HepG2 (cell line): Measurements from ENCODE around the gene PADI1. TPM values are rescaled to one million over a fixed set of nuclear protein-coding genes. Genes with fewer than 3 reads are reported as not detected.

Source experiments
- ATAC-seq: fragments of 200-7000 bp; cut with Tn5 transposase; 3 replicates; pipeline ENCODE4 v1.9.1; 2020; ENCODE audit warnings: mild to moderate bottlenecking, moderate library complexity
- BruUV-seq: library from RNA; stranded (reverse); fragments of 400-500 nt; replicated peaks from 2 replicates; lab custom pipeline; 2021; lab: Mats Ljungman, UMichigan
- CTCF ChIA-PET: fragments of 300-600 bp; formaldehyde crosslinking; extraction: SDS; loops from one replicate; lab custom pipeline; 2021; ENCODE audit warnings: low total read pairs, inconsistent platforms, low intra/inter-chr PET ratio; lab: Yijun Ruan, JAX
- POLR2A ChIA-PET: fragments of 350-600 bp; sonication (Branson Sonifier 250); formaldehyde crosslinking; loops from one replicate; lab custom pipeline; 2020; ENCODE audit warnings: antibody characterized with exemption, inconsistent platforms; lab: Yijun Ruan, JAX
- DNase-seq: peaks from one replicate; pipeline ENCODE4 v3.0.0-alpha.2; 2015; ENCODE audit warnings: low spot score
- FAIRE-seq: peaks from 3 replicates; lab custom pipeline; 2011; peaks lifted over from hg19 to GRCh38; lab: Jason Lieb, UNC
- H2AFZ ChIP-seq: one replicate; pipeline ENCODE4 v1.6.1; 2011; ENCODE audit warnings: low read length, inconsistent platforms
- H3K27ac ChIP-seq: fragments of 300-600 bp; 3 replicates; pipeline ENCODE4 v1.8.0; 2011; ENCODE audit warnings: mixed run types, mild to moderate bottlenecking, mixed read lengths, low read length, inconsistent platforms; ENCODE audit not compliant: insufficient read depth; ENCODE audit errors: extremely low read length
- H3K27me3 ChIP-seq, 2 experiments: fragments of 200-600 bp in 1 of 2; 2 replicates in 1 of 2; 3 replicates in 1 of 2; pipeline versions ENCODE4 v1.6.0 to v1.8.0; 2011; ENCODE audit warnings: low read length in 2 of 2, mild to moderate bottlenecking in 2 of 2, moderate library complexity in 2 of 2, inconsistent platforms in 1 of 2; ENCODE audit not compliant: insufficient read depth in 2 of 2, control insufficient read depth in 1 of 2
- H3K36me3 ChIP-seq, 2 experiments: fragments of 200-600 bp in 1 of 2; replicated peaks in 1 of 2; 2 replicates in 1 of 2; 3 replicates in 1 of 2; pipeline versions ENCODE4 v1.5.1 to v1.8.0; 2011; ENCODE audit warnings: low read length in 2 of 2, inconsistent platforms in 1 of 2; ENCODE audit not compliant: insufficient read depth in 2 of 2, control insufficient read depth in 1 of 2
- H3K4me1 ChIP-seq: 2 replicates; pipeline ENCODE4 v1.5.1; 2012; ENCODE audit warnings: low read length, inconsistent platforms; ENCODE audit not compliant: insufficient read depth
- H3K4me2 ChIP-seq: 2 replicates; pipeline ENCODE4 v1.6.0; 2011; ENCODE audit warnings: low read depth, low read length, inconsistent platforms
- H3K4me3 ChIP-seq, 3 experiments: fragments of 200-600 bp in 1 of 3; sonication (generic), shearing (Covaris generic) in 1 of 3; replicated peaks in 1 of 3; 2 replicates each; pipeline ENCODE4 v1.5.1; 2011 to 2016; ENCODE audit warnings: low read length in 3 of 3, inconsistent platforms in 2 of 3, low read depth in 2 of 3, mild to moderate bottlenecking in 2 of 3, control low read depth in 1 of 3, mixed read lengths in 1 of 3; ENCODE audit not compliant: insufficient read depth in 1 of 3
- H3K79me2 ChIP-seq: one replicate; pipeline ENCODE4 v1.6.1; 2011; ENCODE audit warnings: low read length, inconsistent platforms; ENCODE audit not compliant: insufficient read depth
- H3K9ac ChIP-seq: 2 replicates; pipeline ENCODE4 v1.6.0; 2011; ENCODE audit warnings: mild to moderate bottlenecking, low read depth, low read length, inconsistent platforms; ENCODE audit not compliant: insufficient read depth
- H3K9me3 ChIP-seq: 2 replicates; pipeline ENCODE4 v1.5.1; 2012; ENCODE audit warnings: mild to moderate bottlenecking, low read length
- H4K20me1 ChIP-seq: 2 replicates; pipeline ENCODE4 v1.6.0; 2011; ENCODE audit warnings: inconsistent platforms, mild to moderate bottlenecking, low read length, moderate library complexity; ENCODE audit not compliant: insufficient read depth
- DPF2 ChIP-seq: sonication (generic); formaldehyde crosslinking; IDR thresholded peaks from 2 replicates; pipeline ENCODE4 v1.4.0; 2020; ENCODE audit warnings: mild to moderate bottlenecking, low read depth, missing genetic modification reagents, borderline replicate concordance
- ERF ChIP-seq: IDR thresholded peaks from 2 replicates; pipeline ENCODE4 v1.6.1; 2018; ENCODE audit warnings: missing biosample characterization, missing genetic modification reagents
- FOXM1 ChIP-seq: sonication (generic); formaldehyde crosslinking; IDR thresholded peaks from 2 replicates; pipeline ENCODE4 v1.5.0; 2020; ENCODE audit warnings: missing genetic modification reagents
- HHEX ChIP-seq: IDR thresholded peaks from 2 replicates; pipeline ENCODE4 v1.6.1; 2016; ENCODE audit warnings: control low read depth
- HOXA7 ChIP-seq: sonication (generic); formaldehyde crosslinking; IDR thresholded peaks from 2 replicates; pipeline ENCODE4 v1.8.1; 2022; ENCODE audit warnings: mild to moderate bottlenecking, missing genetic modification reagents, moderate library complexity
- NBN ChIP-seq: fragments of 450-650 bp; conservative IDR thresholded peaks from 2 replicates; pipeline ENCODE4 v1.6.1; 2017
- NR2F2 ChIP-seq: IDR thresholded peaks from 2 replicates; pipeline ENCODE4 v1.6.1; 2012; ENCODE audit warnings: low read depth, inconsistent platforms, borderline replicate concordance
- PHF8 ChIP-seq: sonication (generic); formaldehyde crosslinking; IDR thresholded peaks from 2 replicates; pipeline ENCODE4 v1.5.0; 2020; ENCODE audit warnings: missing genetic modification reagents
- POGZ ChIP-seq: sonication (generic); formaldehyde crosslinking; IDR thresholded peaks from 2 replicates; pipeline ENCODE4 v1.4.0; 2020; ENCODE audit warnings: mild to moderate bottlenecking, missing genetic modification reagents
- ZBTB38 ChIP-seq: sonication (generic); formaldehyde crosslinking; IDR thresholded peaks from 2 replicates; pipeline ENCODE4 v1.5.1; 2020; ENCODE audit warnings: mild to moderate bottlenecking, missing genetic modification reagents
- ZFP1 ChIP-seq: IDR thresholded peaks from 2 replicates; pipeline ENCODE4 v1.6.1; 2016
- ZNF160 ChIP-seq: sonication (generic); formaldehyde crosslinking; IDR thresholded peaks from 2 replicates; pipeline ENCODE4 v1.8.0; 2022; ENCODE audit warnings: mild to moderate bottlenecking, inconsistent platforms, missing genetic modification reagents
- ZNF878 ChIP-seq: sonication (generic); formaldehyde crosslinking; IDR thresholded peaks from 2 replicates; pipeline ENCODE4 v1.8.1; 2023; ENCODE audit warnings: mild to moderate bottlenecking, missing genetic modification reagents, moderate library complexity
- WGBS: methylation state at CpG from one replicate; pipeline ENCODE4 v1.1.6; 2017; ENCODE audit warnings: low lambda C conversion rate; 5-methylcytosine and 5-hydroxymethylcytosine counted together
- in situ Hi-C: cut with HindIII; loops from 2 replicates; pipeline ENCODE4 v1.10.0; 2017; ENCODE audit warnings: low pct_unique_long_range_greater_than_20kb; ENCODE audit not compliant: extremely low pct_ligation_motif_present
- intact Hi-C: fragments of 100-400 bp; cut with micrococcal nuclease; formaldehyde crosslinking; loops from one replicate; pipeline ENCODE4 v1.10.0; 2022; ENCODE audit not compliant: unreplicated experiment
- polyA plus RNA-seq, 8 experiments: library from polyadenylated mRNA; depleted of rRNA in 3 of 8; stranded (reverse) in 7 of 8; unstranded in 1 of 8; fragments of >200 nt; fragmentation: Illumina TruSeq in 4 of 8; extraction: Trizol in 4 of 8; gene quantifications; 2 replicates each; pipeline versions ENCODE4 v1.2.1 to v1.2.3, GENCODE V29; 2011 to 2016; ENCODE audit warnings: low read depth in 4 of 8, missing spikeins in 1 of 8, mixed read lengths in 1 of 8; ENCODE audit not compliant: insufficient read depth in 1 of 8
- total RNA-seq, 5 experiments: library from RNA; depleted of rRNA; stranded (reverse); fragments of >200 nt; fragmentation: Illumina TruSeq; extraction: Trizol; gene quantifications; 2 replicates each; pipeline ENCODE4 v1.2.3, GENCODE V29; 2016; ENCODE audit warnings: low read depth in 1 of 5
- TF ChIP-seq, protein P1 (sequence below): sonication (generic); formaldehyde crosslinking; IDR thresholded peaks from 2 replicates; pipeline ENCODE4 v1.4.0; 2020; ENCODE audit warnings: missing genetic modification reagents
- TF ChIP-seq, protein P2 (sequence below): sonication (generic); formaldehyde crosslinking; IDR thresholded peaks from 2 replicates; pipeline ENCODE4 v1.5.1; 2020; ENCODE audit warnings: missing genetic modification reagents, mild to moderate bottlenecking, borderline replicate concordance

The PADI1 gene
- total and polyA plus RNA-seq, 2 of the 13 experiments (the other 11 are each of a cell fraction or from before 2014, with no cell fraction given), result not detected

DNA sequence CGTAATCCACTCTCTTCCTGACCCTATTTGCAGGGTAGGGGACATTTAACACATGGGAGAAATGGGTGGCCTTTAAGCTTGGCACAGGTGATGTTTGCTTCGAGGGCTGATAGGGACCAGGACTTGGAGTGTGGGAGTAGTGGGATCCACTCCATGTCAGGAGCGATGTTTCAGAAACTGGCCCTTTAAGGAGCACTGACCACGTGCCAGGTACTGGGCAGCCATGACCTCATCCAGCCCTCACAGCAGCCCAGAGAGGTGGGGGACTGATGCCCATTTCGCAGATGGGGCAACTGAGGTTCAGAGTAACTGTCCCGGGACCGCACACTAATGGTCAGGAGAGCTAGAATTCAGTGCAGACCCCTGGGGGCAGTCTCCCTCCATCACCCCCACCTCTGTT is 55.3 kb downstream of the PADI1 start:
- Histone ChIP-seq H3K79me2 (no peaks in the 10 kb centered on the region), H4K20me1 (no peaks in the 10 kb centered on the region), H3K4me1 (no peaks in the 10 kb centered on the region), H3K9ac (no peak overlapping the region), H3K36me3 (no peaks in the 10 kb centered on the region), H3K27me3 (peaks cover 2 to 11% of the 10 kb centered on the region in 2 experiments; a peak in 1 of 5 replicates), H3K4me2 (no peak overlapping the region), H3K9me3 (no peaks in the 10 kb centered on the region), H3K4me3 (no peak overlapping the region), H2AFZ (no peak overlapping the region), H3K27ac (no peak overlapping the region)
- POLR2A ChIA-PET, result no interaction called here
- FAIRE-seq (no peak), ATAC-seq (no peak), DNase-seq (no peak)
- in situ Hi-C loops, result no loop called here
- BruUV-seq, result no TSS peak
- 47% methylated on average over 7 of the region's 7 CpGs for WGBS
- no peak for TF ChIP-seq POGZ (CRISPR knock-in tag)
- no peak for TF ChIP-seq NR2F2
- no peak for TF ChIP-seq HOXA7 (CRISPR knock-in tag)
- no peak for TF ChIP-seq PHF8 (CRISPR knock-in tag)
- no peak for TF ChIP-seq FOXM1 (CRISPR knock-in tag)
- TF ChIP-seq, protein P1, sequence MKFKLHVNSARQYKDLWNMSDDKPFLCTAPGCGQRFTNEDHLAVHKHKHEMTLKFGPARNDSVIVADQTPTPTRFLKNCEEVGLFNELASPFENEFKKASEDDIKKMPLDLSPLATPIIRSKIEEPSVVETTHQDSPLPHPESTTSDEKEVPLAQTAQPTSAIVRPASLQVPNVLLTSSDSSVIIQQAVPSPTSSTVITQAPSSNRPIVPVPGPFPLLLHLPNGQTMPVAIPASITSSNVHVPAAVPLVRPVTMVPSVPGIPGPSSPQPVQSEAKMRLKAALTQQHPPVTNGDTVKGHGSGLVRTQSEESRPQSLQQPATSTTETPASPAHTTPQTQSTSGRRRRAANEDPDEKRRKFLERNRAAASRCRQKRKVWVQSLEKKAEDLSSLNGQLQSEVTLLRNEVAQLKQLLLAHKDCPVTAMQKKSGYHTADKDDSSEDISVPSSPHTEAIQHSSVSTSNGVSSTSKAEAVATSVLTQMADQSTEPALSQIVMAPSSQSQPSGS (CRISPR knock-in tag), result no peak
- no peak for TF ChIP-seq ZBTB38 (CRISPR knock-in tag)
- TF ChIP-seq ZNF160 (CRISPR knock-in tag), result no peak
- no peak for TF ChIP-seq HHEX (CRISPR knock-in tag)
- no peak for TF ChIP-seq ZFP1
- TF ChIP-seq, protein P2, sequence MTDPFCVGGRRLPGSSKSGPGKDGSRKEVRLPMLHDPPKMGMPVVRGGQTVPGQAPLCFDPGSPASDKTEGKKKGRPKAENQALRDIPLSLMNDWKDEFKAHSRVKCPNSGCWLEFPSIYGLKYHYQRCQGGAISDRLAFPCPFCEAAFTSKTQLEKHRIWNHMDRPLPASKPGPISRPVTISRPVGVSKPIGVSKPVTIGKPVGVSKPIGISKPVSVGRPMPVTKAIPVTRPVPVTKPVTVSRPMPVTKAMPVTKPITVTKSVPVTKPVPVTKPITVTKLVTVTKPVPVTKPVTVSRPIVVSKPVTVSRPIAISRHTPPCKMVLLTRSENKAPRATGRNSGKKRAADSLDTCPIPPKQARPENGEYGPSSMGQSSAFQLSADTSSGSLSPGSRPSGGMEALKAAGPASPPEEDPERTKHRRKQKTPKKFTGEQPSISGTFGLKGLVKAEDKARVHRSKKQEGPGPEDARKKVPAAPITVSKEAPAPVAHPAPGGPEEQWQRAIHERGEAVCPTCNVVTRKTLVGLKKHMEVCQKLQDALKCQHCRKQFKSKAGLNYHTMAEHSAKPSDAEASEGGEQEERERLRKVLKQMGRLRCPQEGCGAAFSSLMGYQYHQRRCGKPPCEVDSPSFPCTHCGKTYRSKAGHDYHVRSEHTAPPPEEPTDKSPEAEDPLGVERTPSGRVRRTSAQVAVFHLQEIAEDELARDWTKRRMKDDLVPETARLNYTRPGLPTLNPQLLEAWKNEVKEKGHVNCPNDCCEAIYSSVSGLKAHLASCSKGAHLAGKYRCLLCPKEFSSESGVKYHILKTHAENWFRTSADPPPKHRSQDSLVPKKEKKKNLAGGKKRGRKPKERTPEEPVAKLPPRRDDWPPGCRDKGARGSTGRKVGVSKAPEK (CRISPR knock-in tag), result no peak
- TF ChIP-seq ZNF878 (CRISPR knock-in tag), result no peak
- no peak for TF ChIP-seq DPF2
- no peak for TF ChIP-seq ERF (CRISPR knock-in tag)
- TF ChIP-seq NBN, result no peak
- intact Hi-C loops, result no loop called here
- CTCF ChIA-PET, result no interaction called here
